ENCODE measurements around the gene CCDC97.

Gene CCDC97

DNA sequence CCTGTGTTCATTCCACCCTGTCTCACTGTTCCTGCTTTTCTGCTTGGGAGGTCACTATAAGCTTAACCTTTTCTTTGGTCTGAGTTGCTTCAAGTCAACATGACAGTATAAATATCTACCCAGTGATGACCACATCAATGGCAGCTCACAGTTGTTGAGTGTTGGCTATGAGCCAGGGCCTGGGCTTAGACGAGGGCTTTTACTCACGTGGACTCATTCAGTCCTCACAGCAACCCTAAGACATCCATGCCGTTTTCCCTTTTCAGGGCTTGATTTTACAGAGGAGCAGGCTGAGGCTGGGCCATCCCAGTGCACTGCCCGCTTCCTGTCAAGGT is 10.2 kb upstream of the CCDC97 start:
- no peak for TF ChIP-seq CSDC2 (CRISPR knock-in tag; IDR thresholded peaks at IDR 0.05)
- TF ChIP-seq, protein P1, sequence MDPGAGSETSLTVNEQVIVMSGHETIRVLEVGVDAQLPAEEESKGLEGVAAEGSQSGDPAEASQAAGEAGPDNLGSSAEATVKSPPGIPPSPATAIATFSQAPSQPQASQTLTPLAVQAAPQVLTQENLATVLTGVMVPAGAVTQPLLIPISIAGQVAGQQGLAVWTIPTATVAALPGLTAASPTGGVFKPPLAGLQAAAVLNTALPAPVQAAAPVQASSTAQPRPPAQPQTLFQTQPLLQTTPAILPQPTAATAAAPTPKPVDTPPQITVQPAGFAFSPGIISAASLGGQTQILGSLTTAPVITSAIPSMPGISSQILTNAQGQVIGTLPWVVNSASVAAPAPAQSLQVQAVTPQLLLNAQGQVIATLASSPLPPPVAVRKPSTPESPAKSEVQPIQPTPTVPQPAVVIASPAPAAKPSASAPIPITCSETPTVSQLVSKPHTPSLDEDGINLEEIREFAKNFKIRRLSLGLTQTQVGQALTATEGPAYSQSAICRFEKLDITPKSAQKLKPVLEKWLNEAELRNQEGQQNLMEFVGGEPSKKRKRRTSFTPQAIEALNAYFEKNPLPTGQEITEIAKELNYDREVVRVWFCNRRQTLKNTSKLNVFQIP (CRISPR knock-in tag; IDR thresholded peaks at IDR 0.05; ENCODE audit: borderline replicate concordance, low read depth) = no peak
- no peak for TF ChIP-seq ESRRG (CRISPR knock-in tag; IDR thresholded peaks at IDR 0.05)
- TF ChIP-seq ZFP3 (CRISPR knock-in tag; IDR thresholded peaks at IDR 0.05) = no peak
- no peak for TF ChIP-seq ZNF70 (CRISPR knock-in tag; IDR thresholded peaks at IDR 0.05)
- TF ChIP-seq, protein P2, sequence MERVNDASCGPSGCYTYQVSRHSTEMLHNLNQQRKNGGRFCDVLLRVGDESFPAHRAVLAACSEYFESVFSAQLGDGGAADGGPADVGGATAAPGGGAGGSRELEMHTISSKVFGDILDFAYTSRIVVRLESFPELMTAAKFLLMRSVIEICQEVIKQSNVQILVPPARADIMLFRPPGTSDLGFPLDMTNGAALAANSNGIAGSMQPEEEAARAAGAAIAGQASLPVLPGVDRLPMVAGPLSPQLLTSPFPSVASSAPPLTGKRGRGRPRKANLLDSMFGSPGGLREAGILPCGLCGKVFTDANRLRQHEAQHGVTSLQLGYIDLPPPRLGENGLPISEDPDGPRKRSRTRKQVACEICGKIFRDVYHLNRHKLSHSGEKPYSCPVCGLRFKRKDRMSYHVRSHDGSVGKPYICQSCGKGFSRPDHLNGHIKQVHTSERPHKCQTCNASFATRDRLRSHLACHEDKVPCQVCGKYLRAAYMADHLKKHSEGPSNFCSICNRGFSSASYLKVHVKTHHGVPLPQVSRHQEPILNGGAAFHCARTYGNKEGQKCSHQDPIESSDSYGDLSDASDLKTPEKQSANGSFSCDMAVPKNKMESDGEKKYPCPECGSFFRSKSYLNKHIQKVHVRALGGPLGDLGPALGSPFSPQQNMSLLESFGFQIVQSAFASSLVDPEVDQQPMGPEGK (CRISPR knock-in tag; IDR thresholded peaks at IDR 0.05; ENCODE audit: borderline replicate concordance) = no peak
- TF ChIP-seq BACH2 (CRISPR knock-in tag; IDR thresholded peaks at IDR 0.05; ENCODE audit: borderline replicate concordance) = no peak
- TF ChIP-seq ISL1 (CRISPR knock-in tag; IDR thresholded peaks at IDR 0.05) = no peak
- TF ChIP-seq, protein P3, sequence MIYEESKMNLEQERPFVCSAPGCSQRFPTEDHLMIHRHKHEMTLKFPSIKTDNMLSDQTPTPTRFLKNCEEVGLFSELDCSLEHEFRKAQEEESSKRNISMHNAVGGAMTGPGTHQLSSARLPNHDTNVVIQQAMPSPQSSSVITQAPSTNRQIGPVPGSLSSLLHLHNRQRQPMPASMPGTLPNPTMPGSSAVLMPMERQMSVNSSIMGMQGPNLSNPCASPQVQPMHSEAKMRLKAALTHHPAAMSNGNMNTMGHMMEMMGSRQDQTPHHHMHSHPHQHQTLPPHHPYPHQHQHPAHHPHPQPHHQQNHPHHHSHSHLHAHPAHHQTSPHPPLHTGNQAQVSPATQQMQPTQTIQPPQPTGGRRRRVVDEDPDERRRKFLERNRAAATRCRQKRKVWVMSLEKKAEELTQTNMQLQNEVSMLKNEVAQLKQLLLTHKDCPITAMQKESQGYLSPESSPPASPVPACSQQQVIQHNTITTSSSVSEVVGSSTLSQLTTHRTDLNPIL (CRISPR knock-in tag; IDR thresholded peaks at IDR 0.05; ENCODE audit: low read depth) = no peak
- no peak for TF ChIP-seq ZFP30 (CRISPR knock-in tag; IDR thresholded peaks at IDR 0.05)
- no peak for ATAC-seq

DNA sequence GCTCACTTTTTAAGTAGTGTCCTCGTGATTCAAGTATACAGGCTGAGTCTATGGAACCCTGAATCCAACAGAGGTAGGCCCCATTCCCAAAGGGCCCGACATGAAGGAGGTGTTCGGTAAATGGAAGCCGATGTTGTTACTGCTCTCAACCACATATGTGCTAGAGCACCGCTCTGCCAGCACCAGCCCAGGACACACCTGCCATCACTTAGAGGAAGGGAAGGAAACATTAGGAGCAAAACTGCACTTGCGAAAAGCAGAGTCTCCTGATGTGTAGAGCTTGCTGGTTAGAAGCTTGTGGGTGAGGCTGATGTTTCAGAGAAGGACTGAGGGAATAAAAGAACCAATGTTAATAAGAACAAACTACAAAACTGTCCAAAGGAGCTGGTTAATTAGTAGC is 9.4 kb upstream of the CCDC97 start:
- no peak for TF ChIP-seq ZNF8 (CRISPR knock-in tag; IDR thresholded peaks at IDR 0.05)
- no peak for TF ChIP-seq ZNF70 (CRISPR knock-in tag; IDR thresholded peaks at IDR 0.05)
- no peak for TF ChIP-seq OSR1 (CRISPR knock-in tag; IDR thresholded peaks at IDR 0.05)
- TF ChIP-seq CSDC2 (CRISPR knock-in tag; IDR thresholded peaks at IDR 0.05) = no peak
- no peak for TF ChIP-seq RARB (CRISPR knock-in tag; IDR thresholded peaks at IDR 0.05)
- no peak for ATAC-seq

DNA sequence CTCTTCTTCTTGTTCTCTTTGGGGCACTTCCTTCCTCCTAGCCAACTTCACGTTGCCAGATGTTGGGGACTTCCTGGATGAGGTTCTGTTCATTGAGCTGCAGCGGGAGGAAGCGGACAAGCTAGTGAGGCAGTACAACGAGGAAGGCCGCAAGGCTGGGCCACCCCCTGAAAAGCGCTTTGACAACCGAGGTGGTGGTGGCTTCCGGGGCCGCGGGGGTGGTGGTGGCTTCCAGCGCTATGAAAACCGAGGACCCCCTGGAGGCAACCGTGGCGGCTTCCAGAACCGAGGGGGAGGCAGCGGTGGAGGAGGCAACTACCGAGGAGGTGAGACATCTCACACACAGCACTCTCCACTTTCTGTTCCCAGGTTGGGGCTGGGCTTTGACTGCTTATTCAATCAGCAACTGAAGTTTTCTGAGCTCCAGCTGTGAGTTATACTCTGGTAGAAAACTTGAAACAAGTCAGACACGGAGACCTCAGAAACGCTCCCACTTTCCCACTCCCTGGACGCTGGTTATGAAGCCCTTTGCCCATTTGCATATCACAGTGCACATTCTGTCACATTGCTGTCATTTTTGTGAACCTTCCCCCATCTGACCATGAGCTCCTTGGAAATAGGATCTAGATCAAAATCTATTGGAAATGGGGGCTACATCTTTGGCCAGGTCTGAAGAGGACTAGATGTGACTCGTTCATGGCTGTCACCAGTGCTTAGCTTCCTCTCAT is 7.2 kb upstream of the CCDC97 start:
- no peak for TF ChIP-seq BACH2 (CRISPR knock-in tag; IDR thresholded peaks at IDR 0.05; ENCODE audit: borderline replicate concordance)
- no peak for TF ChIP-seq ZNF8 (CRISPR knock-in tag; IDR thresholded peaks at IDR 0.05)
- TF ChIP-seq, protein P3 (CRISPR knock-in tag; IDR thresholded peaks at IDR 0.05; ENCODE audit: low read depth) = no peak
- no peak for TF ChIP-seq ESRRG (CRISPR knock-in tag; IDR thresholded peaks at IDR 0.05)
- TF ChIP-seq, protein P4, sequence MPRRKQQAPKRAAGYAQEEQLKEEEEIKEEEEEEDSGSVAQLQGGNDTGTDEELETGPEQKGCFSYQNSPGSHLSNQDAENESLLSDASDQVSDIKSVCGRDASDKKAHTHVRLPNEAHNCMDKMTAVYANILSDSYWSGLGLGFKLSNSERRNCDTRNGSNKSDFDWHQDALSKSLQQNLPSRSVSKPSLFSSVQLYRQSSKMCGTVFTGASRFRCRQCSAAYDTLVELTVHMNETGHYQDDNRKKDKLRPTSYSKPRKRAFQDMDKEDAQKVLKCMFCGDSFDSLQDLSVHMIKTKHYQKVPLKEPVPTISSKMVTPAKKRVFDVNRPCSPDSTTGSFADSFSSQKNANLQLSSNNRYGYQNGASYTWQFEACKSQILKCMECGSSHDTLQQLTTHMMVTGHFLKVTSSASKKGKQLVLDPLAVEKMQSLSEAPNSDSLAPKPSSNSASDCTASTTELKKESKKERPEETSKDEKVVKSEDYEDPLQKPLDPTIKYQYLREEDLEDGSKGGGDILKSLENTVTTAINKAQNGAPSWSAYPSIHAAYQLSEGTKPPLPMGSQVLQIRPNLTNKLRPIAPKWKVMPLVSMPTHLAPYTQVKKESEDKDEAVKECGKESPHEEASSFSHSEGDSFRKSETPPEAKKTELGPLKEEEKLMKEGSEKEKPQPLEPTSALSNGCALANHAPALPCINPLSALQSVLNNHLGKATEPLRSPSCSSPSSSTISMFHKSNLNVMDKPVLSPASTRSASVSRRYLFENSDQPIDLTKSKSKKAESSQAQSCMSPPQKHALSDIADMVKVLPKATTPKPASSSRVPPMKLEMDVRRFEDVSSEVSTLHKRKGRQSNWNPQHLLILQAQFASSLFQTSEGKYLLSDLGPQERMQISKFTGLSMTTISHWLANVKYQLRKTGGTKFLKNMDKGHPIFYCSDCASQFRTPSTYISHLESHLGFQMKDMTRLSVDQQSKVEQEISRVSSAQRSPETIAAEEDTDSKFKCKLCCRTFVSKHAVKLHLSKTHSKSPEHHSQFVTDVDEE (CRISPR knock-in tag; IDR thresholded peaks at IDR 0.05) = no peak
- no peak for TF ChIP-seq TOX (CRISPR knock-in tag; IDR thresholded peaks at IDR 0.05; ENCODE audit: borderline replicate concordance)
- TF ChIP-seq, protein P2 (CRISPR knock-in tag; IDR thresholded peaks at IDR 0.05; ENCODE audit: borderline replicate concordance) = no peak
- no peak for TF ChIP-seq ZNF70 (CRISPR knock-in tag; IDR thresholded peaks at IDR 0.05)
- no peak for TF ChIP-seq GLIS3 (CRISPR knock-in tag; IDR thresholded peaks at IDR 0.05)
- TF ChIP-seq ZFP30 (CRISPR knock-in tag; IDR thresholded peaks at IDR 0.05) = no peak
- TF ChIP-seq ARNTL (CRISPR knock-in tag; IDR thresholded peaks at IDR 0.05; ENCODE audit: borderline replicate concordance, low read depth) = no peak
- no peak for TF ChIP-seq TCF4 (CRISPR knock-in tag; IDR thresholded peaks at IDR 0.05; ENCODE audit: borderline replicate concordance)
- TF ChIP-seq, protein P1 (CRISPR knock-in tag; IDR thresholded peaks at IDR 0.05; ENCODE audit: borderline replicate concordance, low read depth) = no peak
- no peak for TF ChIP-seq ZC3H10 (CRISPR knock-in tag; IDR thresholded peaks at IDR 0.05)
- no peak for TF ChIP-seq SNAI2 (CRISPR knock-in tag; IDR thresholded peaks at IDR 0.05)
- no peak for TF ChIP-seq OSR1 (CRISPR knock-in tag; IDR thresholded peaks at IDR 0.05)
- TF ChIP-seq PPARA (CRISPR knock-in tag; IDR thresholded peaks at IDR 0.05; ENCODE audit: borderline replicate concordance) = no peak
- no peak for TF ChIP-seq ZNF565 (CRISPR knock-in tag; conservative IDR thresholded peaks at IDR 0.05; ENCODE audit: low read depth)
- TF ChIP-seq RARB (CRISPR knock-in tag; IDR thresholded peaks at IDR 0.05) = no peak
- TF ChIP-seq ZFP3 (CRISPR knock-in tag; IDR thresholded peaks at IDR 0.05) = no peak
- ATAC-seq = no peak

Data from SK-N-SH treated with all-trans-retinoic acid at 6 μM for 48 hours (cell line).